HL-60 (cell line): Measurements from ENCODE around the gene TOP3B.

Source experiments
- GABPA ChIP-seq: IDR thresholded peaks from 2 replicates; pipeline ENCODE4 v1.6.1; 2012; ENCODE audit warnings: low read depth
- POLR2AphosphoS5 ChIP-seq: IDR thresholded peaks from 2 replicates; pipeline ENCODE4 v1.6.1; 2012; ENCODE audit warnings: low read depth
- REST ChIP-seq: IDR thresholded peaks from 2 replicates; pipeline ENCODE4 v1.6.1; 2012; ENCODE audit warnings: low read depth; ENCODE audit not compliant: insufficient replicate concordance
- SPI1 ChIP-seq: IDR thresholded peaks from 2 replicates; pipeline ENCODE4 v1.6.1; 2012; ENCODE audit warnings: low read depth, mild to moderate bottlenecking, borderline replicate concordance
- TF ChIP-seq, protein P1 (sequence below): IDR thresholded peaks from one replicate; pipeline ENCODE4 v1.5.1; 2011; ENCODE audit warnings: low read length, control low read depth, inconsistent platforms; ENCODE audit not compliant: insufficient read depth

DNA sequence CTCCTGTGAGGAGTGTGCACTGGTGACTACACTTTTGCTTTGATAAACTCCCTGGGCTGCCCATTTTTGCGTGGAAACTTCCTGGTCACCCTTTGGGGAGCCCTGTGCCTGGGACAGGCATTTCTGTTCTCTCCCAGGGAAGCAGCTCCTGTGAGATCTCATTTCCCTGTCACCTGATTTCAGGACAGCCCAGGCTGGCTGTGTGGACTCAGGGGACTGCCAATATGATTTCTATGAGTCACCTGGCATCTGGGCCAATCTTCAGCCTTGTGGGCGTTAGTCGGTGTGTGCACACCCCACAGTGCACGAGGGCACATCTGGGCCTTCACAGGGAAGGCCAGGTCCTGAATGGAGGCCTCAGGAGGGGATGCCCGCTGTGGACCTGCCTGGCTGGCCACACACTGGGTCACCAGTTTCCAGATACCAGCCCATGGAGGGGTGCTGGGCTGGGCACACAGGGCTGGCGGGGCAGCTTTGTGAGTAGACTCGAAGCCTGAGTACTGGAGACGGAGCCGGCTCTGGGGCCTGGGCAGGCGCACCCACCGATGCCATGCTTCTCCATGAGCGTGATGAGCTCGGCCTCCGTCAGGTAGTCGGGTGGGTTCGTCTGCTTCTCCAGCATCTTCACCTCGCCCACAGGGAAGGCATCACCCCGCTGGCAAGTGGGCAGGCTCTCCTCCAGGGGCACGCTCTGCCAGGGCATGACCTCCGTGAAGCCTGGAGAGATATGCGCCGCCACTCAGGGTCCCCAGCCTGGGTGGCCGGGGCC, 20.5 kb downstream of the TOP3B start:
- TF ChIP-seq, protein P1, sequence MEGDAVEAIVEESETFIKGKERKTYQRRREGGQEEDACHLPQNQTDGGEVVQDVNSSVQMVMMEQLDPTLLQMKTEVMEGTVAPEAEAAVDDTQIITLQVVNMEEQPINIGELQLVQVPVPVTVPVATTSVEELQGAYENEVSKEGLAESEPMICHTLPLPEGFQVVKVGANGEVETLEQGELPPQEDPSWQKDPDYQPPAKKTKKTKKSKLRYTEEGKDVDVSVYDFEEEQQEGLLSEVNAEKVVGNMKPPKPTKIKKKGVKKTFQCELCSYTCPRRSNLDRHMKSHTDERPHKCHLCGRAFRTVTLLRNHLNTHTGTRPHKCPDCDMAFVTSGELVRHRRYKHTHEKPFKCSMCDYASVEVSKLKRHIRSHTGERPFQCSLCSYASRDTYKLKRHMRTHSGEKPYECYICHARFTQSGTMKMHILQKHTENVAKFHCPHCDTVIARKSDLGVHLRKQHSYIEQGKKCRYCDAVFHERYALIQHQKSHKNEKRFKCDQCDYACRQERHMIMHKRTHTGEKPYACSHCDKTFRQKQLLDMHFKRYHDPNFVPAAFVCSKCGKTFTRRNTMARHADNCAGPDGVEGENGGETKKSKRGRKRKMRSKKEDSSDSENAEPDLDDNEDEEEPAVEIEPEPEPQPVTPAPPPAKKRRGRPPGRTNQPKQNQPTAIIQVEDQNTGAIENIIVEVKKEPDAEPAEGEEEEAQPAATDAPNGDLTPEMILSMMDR: no peak
- TF ChIP-seq GABPA (no peak), REST (no peak), POLR2AphosphoS5 (no peak), SPI1 (no peak)
